ENCODE results near the gene ATG14.
"Not testable (repeated sequence)": the region's sequence is repeated elsewhere in the genome, so short reads cannot be mapped to it uniquely, and the experiment has no call there.

The ATG14 gene

GRCh38 chr14:55386037-55386808 is 25.4 kb downstream of the ATG14 start:
- DNase-seq (ENCODE audit: low spot score): no peak

GRCh38 chr14:55384536-55384935 is 27.1 kb downstream of the ATG14 start:
- no peak for DNase-seq (ENCODE audit: low spot score)

DNA sequence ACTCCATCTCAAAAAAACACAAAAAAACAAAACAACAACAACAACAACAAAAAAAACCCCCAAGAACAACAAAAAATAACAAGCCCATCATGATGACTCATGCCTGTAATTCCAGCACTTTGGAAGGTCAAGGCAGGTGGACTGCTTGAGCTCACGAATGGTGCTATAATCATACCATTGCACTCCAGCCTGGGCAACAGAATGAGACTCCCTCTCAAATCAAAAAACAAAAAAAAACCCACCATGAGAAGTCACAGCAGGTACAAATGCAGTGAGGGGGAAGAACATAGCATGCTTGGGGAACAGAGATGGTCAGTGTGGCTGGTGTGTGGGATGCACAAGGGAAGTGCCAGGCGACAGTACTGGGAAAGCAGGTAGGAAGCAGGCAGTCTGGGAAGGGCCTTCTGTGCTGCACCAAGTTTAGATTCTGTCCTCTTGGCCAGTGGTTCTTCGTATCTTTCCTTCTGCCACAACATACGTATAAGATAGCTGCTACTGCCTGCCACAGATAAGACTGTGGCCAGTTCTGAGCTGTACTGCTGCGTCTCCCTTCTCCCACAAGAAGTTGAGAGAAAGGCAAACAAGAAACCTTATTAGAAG is 28.0 kb downstream of the ATG14 start:
- DNase-seq (ENCODE audit: low spot score): no peak

- not testable (repeated sequence) for DNase-seq (ENCODE audit: low spot score)
Observed at GRCh38 chr14:55383056-55383466, 28.6 kb downstream of the ATG14 start.

DNA sequence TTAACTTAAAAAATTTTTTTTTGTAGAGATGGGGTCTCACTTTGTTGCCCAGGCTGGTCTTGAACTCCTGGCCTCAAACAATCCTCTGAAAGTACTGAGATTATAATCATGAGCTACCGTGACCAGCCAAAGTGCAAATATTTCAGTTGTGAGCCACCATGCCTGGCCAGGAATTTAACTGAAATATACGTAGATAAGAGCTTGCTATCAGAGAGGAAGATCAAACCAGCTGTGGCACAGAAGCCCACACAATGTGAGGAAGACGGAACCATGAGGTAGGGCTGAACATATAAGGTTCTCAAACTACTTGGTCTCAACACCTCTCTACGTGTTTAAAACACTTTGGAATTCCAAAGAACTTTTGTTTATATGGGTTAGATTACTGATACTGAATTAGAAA is 29.1 kb downstream of the ATG14 start:
- no peak for DNase-seq (ENCODE audit: low spot score)

DNA sequence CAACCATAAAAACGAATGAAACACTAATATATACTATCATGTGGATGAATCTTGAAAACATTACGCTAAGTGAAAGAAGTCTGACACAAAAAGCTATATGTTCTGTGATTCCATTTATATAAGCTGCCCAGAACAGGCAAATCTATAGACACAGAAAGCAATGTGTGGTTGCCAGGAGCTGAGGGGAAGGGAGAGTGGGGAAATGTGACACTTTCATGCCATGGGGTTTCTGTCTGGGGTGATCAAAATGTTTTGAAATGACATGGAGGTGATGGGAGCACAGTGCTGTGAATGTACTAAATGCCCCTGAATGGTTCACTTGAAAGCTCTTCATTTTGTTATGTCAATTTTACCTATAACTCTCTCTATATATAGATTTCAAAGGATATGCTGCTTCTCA is 30.1 kb downstream of the ATG14 start:
- no peak for DNase-seq (ENCODE audit: low spot score)

DNA sequence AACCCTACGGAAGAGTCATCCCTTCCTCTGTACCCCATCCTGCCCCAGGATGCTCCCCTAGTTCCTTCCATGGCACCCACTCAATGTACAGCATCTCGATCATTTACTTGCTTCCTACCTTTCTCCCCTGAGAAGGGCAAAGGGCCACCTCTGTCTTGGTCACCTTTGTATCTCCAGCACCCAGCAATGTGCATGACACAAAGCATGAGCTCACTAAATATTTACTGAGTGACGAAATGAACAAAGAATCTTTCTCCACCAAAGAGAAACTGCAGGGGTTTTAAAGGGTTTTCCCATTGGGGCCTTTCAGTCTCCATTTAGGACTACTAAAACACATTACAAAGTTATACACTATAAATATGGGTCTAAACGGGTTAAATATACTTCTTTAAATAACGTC is 30.6 kb downstream of the ATG14 start:
- no peak for DNase-seq (ENCODE audit: low spot score)

- DNase-seq (ENCODE audit: low spot score): no peak
Observed at GRCh38 chr14:55377236-55377635, 34.4 kb downstream of the ATG14 start.

DNA sequence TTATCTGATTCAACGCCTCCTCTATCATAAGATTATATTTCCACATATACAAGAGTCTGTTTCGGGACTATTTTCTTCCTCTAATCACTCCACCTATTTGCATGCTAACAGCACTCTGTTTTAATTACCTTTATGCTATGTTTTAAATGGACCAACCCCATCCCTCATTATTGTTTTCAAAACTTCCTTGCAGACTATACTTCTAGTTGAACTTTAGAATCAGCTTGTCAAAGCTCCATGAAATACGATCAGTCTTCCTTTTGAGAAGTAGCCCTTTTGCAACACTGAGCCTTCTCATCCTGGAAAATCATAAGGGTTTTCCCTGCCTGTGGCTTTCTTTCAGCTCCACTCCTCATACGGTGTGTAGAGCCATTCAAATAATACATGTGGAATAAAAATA is 36.9 kb downstream of the ATG14 start:
- no peak for DNase-seq (ENCODE audit: low spot score)

- DNase-seq (ENCODE audit: low spot score): no peak
Observed at GRCh38 chr14:55373784-55374705, 37.6 kb downstream of the ATG14 start.

GRCh38 chr14:55372825-55373224 is 38.8 kb downstream of the ATG14 start:
- DNase-seq (ENCODE audit: low spot score): no peak

DNA sequence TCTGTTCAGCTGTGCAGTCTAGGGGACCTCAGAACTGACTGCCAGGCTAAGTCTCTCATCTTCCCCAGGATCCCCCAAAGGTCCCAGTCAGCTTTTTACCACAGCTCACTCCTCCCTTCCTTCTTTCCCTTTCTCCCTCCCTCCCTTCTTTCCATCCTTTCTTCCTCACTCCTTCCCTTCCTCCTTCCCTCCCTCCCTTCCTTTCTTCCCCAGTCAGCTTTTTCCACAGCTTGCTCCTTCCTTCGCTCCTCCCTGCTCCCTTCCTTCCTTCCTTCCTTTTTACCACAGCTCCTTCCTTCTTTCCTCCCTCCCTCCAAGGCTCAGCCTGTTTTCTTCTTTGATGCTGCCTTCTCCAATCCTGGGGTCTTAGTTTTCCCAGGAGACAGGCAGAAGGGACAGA is 39.2 kb downstream of the ATG14 start:
- no peak for DNase-seq (ENCODE audit: low spot score)

DNA sequence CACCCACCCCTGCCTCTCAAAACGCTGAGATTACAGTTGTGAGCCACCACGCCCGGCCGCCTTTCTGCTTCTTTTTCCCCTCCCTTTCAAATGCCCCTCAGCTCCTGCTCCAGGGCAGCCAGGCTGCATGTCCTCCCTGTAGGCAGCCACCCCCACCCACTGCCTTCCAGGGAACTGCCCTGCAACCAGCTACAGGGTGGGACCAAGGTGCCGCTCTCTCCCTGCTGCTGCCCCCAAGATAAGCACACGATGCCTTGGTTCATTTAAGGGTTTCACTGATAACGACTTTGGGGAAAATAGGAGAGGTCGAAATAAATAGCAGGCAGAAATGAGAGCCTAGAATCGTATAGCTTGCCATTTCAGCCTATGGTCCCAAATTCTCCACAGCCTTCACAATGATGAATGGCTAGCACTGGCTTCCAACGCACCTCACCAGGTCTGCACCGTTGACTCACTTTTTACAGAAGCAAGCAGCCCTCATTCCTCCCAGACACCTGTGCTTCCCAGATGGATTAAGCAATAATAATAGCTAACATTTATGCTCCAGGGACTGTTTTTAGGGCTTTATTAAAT is 40.7 kb downstream of the ATG14 start:
- no peak for DNase-seq (ENCODE audit: low spot score)

GRCh38 chr14:55366271-55366670 is 45.4 kb downstream of the ATG14 start:
- DNase-seq (ENCODE audit: low spot score): no peak

DNA sequence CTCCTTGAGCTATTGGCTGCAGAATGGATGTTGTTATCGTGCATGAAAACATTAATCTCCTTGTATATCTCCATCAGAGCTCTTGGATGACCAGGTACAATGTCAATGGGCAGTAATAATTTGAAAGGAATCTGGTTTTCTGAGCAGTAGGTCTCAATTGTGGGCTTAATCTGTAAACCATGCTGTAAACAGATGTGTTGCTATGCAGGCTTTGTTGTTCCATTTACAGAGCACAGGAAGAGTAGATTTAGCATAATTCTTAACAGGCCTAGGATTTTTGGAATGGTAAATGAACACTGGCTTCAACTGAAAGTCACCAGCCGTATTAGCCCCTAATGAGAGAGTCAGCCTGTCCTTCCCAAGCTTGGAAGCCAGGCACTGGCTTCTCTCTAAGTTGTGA is 50.4 kb downstream of the ATG14 start:
- no peak for DNase-seq (ENCODE audit: low spot score)

DNA sequence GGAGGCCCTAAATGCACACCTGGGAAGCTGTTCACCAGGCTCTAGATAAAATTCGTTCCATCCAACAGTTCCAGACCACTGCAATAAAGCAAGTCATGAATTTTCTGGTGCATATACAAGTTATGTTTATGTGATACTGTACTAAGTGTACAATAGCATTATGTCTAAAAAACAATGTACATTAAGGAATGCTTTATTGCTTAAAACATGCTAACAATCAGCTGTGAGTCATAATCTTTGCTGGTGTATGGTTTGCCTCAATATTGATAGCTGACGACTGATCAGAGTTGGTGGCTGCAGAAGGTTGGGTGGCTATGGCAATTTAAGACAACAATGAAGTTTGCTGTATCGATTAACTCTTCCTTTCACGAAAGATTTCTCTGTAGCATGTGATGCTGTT is 52.3 kb downstream of the ATG14 start:
- no peak for DNase-seq (ENCODE audit: low spot score)

DNA sequence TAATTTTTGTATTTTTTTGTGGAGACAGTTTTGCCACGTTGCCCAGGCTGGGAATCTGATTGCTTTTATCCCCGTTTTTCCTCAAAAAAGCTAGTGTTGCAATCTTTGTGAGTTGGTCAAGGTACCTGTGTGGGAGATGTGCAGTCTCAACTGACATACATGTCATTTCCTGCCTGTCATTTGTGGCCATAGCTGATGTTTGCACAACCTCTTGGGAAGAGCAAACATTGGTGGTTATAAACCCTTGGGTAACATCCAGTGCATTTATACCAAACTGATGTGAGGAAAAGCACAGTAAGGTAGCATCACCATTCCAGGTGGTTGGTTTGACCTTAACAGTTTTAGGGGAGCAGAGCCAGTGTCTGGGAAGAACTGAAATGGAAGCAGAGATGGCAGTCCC is 54.7 kb downstream of the ATG14 start:
- no peak for DNase-seq (ENCODE audit: low spot score)

- DNase-seq (ENCODE audit: low spot score): no peak
Observed at GRCh38 chr14:55355922-55356321, 55.7 kb downstream of the ATG14 start.

GRCh38 chr14:55354500-55354899 is 57.1 kb downstream of the ATG14 start:
- DNase-seq (ENCODE audit: low spot score): peak; percentile 37

- no peak for DNase-seq (ENCODE audit: low spot score)
Observed at GRCh38 chr14:55353686-55354467, 57.8 kb downstream of the ATG14 start.

DNA sequence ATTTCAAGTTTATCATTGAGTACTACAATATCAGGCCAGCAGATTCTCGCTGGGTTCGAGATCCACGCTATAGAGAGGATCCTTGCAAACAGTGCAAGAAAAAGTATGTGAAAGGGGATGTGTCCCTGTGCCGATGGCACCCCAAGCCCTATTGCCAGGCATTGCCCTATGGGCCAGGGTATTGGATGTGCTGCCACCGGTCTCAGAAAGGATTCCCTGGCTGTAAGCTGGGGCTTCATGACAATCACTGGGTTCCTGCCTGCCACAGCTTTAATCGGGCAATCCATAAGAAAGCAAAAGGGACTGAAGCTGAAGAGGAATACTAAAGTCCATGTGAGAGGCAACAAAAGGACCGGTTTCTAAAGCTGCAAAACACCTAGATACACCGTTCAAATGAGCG is 59.4 kb downstream of the ATG14 start:
- no peak for DNase-seq (ENCODE audit: low spot score)

DNA sequence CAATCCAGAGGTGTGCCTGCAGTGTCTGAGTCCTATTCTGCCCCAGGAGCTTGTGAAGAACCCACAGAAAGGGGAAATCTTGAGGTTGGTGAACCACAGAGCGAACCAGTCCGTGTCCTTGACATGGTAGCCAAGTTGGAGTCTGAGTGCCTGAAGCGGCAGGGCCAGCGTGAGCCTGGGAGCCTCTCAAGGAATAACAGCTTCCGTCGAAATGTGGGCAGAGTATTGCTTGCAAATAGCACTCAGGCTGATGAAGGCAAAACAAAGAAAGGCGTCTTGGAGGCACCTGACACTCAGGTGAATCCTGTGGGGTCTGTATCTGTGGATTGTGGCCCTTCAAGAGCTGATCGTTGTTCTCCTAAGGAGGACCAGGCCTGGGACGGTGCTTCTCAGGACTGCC is 60.5 kb downstream of the ATG14 start:
- no peak for DNase-seq (ENCODE audit: low spot score)
